Left cardiac atrium (tissue), 4 donors: ENCODE results near the gene ZBTB24. TPM values are rescaled to one million over a fixed set of nuclear protein-coding genes. Genes with fewer than 3 reads are reported as not detected.
"Not testable (repeated sequence)": the region's sequence is repeated elsewhere in the genome, so short reads cannot be mapped to it uniquely, and the experiment has no call there.

ENCODE experiments used
- ATAC-seq, 2 donors: fragments of 200-7000 bp; cut with Tn5 transposase; one replicate each; pipeline ENCODE4 v1.9.1; 2020; ENCODE audit warnings: mild to moderate bottlenecking in 2 of 2, moderate library complexity in 2 of 2
- DNase-seq: peaks from one replicate; pipeline ENCODE4 v3.0.0-alpha.2; 2020
- intact Hi-C, 2 donors: fragments of 100-400 bp; cut with DNase I; formaldehyde crosslinking; loops; one replicate each; pipeline versions ENCODE4 v1.14.1 to v1.15.1; 2022 to 2023
- total RNA-seq, 2 donors: library from RNA; stranded (reverse); fragmentation: NEBNext Ultra II Directional; extraction: Animal tissue kit (Norgen Biotek cat#: 25700); gene quantifications; one replicate each; pipeline ENCODE4 v1.2.1, GENCODE V29; 2021
- donor health status: DM: no; HTN: yes; CAD: no.
- donor health status: DM: no; HTN: yes; CAD: no; lungs with severe emphysema.
- donor health status: DM: yes; HTN: yes; CAD: no.
- donor health status: Dilated cardiomyopathy.

The ZBTB24 gene
- total RNA-seq, 2 donors from 2014 or later, result 3.3 to 3.9 TPM

DNA sequence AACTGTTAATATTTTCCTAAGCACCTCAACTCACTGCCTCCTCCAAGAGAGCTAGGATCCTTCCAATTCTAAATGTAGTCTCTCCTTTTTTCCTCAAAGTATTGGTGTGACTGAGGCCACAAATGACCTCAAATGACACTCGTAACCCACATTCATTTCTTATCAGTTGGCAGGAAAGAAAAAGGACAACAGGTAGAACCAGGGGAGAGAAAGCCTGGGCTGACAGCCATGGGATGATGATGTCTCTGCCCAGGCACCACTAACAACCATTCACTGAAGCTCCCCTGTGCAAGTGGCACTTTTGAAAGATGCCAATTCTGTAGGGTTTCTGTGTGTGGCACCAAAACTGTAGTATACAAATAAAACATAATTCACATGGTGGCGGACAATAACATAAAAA is 7.4 kb downstream of the ZBTB24 start:
- no peak for DNase-seq
- intact Hi-C loops, result no loop called here
- no peak for ATAC-seq

DNA sequence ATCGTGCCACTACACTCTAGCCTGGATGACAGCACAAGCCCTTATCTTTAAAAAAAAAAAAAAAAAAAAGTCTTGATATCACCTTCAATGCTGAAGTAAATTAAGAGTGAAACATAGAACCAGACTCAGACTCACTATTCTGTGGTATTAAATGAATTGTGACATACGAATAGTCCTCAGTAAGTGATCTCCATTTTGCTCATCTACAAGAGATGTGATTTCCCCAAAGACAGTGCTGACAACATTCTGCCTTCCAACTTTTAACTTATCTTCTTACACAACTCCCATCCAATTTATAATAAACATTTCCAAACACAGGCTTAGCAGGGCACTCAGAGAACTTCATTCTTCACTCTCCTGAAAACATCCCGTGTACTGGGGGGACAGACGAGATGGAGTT is 8.0 kb downstream of the ZBTB24 start:
- intact Hi-C loops, result no loop called here
- ATAC-seq (no peak), DNase-seq (no peak)

DNA sequence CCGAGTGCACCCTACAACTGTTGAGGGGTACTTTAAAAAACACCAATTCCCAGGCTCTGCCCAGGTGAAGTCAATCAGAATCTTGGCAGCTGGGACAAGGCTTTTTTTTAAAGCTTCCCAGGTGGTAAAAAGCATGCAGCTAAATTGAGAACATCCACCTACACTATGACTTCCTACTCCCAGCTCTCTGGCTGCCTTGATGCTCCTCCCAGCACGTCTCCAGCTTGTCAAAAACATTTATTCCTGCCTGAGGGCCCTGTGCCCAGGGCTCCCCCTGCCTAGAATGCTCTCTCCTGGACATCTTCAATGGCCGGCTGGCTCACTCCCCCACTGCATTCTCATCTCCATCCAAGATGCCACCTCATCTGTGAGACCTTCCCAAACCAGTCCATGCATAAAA is 9.9 kb downstream of the ZBTB24 start:
- DNase-seq, result no peak
- intact Hi-C loops, result no loop called here
- no peak for ATAC-seq

DNA sequence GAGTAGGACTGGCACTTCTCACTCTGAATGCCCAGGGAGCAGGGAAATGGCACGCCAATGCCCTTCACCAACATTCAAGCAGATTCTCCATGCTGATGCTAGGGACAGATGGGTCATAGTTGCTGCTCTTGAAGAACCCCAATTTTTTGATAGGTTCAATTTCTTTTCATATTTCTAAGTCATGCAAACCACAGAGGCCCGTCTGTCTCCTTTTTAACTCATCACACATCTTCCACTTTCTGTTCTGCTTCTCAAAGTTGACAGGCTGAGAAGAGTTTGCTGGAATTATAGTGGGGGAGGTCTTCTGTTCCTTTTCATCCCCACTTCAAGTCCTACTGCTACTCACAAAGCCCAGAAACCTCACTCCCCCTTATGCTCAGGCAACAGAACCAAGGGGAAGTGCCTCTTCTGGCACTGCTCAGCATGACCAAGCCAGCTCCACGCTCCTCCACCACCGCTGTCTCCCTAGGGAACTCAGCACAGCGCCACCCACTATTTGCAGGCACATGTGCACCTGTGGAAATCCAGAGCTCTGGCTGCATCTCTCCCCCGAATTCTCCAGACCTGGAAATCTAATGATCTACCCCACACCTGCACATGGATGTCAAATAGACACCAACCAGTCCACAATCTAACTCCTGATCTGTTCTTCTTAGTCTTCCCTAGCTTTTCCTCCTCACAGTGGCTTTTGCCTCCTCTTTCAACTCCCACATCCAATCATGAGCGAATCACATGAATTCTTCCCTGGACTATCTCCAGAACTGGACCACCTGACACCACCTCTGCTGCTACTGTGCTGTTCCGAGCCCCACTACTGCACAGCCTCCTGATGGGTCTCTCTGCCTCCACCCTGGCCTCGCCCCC is 10.7 kb downstream of the ZBTB24 start:
- ATAC-seq (no peak), DNase-seq (no peak)
- intact Hi-C loops, result no loop called here

DNA sequence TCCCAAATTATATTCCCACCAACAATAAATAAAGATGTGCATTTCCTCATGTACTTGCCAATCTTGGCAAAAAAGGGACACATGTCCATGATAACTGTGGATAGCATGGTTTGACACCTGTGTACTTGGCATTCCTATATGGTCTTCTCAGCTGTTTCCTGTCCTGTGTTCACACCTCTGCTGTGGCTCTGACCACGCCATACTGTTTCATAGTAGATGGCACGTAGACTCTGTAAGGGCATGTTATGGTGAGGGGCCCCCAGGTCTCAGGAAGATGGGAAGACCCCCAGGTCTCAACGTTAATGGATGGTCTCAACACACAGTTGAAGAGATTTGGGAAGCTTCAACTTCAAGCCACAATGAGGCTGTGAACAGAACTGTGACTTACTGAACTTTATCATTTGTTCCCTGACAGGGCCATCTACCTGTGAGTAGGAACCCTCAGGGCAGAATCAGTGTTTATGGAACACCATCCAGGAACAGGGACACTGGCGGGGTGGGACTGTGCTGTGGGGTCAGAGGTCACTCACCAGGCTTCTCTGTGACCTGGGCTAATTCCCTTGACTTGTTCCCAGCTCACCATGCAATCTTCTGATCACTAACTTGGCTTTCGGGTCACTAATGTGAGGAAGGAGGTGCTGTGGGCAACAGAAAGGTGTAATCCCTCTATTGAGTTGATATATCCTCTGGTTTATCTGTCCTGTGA is 11.8 kb downstream of the ZBTB24 start:
- DNase-seq (no peak), ATAC-seq (no peak)
- intact Hi-C loops, result no loop called here

DNA sequence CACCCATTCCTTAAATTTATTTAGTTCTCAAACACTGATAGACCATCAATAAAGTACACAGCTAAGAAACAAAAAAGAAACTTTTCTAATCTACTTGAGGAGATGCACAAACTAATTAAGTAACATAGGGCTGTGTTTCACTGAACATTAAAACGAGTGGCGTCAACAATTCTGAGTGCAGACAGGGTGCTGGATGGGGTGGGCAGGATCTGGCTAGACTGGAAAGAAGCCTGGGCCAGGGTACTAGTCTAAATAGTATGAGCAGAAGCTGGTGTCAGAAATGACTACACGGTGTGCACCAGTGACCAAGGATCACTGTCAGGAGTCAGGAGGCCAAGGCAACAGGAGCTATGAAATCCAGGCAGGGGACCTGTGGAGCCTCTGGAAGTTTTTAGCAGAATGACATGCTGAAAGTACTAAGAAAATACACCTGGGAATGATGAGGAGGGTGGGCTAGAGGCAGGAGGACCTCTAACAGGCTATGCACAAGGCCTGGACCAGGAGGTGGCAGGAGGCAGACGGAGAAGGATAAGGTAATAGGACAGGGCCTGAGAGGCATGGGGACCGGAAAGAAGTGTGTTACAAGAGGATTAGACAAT is 13.3 kb downstream of the ZBTB24 start:
- DNase-seq (no peak), ATAC-seq (no peak)
- intact Hi-C loops, result no loop called here

DNA sequence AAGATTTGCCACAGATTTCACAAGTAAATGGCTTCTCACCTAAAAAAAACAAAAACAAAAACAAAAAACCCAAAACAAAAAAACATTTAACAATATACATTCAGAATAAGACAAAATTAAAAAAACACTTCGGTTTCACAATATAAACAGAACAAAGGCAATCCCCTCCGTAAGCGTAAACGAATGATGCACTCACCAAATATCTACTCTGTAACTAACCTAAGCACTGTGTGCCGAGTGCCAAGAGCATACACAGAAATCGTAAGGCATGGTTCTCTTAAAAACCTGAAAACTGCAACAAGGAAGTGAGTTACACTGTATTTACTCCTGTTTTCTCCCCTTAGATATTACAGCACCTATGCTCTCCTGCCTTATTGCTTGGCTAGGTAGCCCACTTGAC is 15.3 kb downstream of the ZBTB24 start:
- intact Hi-C loops, result no loop called here
- no peak for DNase-seq
- ATAC-seq, result no peak

DNA sequence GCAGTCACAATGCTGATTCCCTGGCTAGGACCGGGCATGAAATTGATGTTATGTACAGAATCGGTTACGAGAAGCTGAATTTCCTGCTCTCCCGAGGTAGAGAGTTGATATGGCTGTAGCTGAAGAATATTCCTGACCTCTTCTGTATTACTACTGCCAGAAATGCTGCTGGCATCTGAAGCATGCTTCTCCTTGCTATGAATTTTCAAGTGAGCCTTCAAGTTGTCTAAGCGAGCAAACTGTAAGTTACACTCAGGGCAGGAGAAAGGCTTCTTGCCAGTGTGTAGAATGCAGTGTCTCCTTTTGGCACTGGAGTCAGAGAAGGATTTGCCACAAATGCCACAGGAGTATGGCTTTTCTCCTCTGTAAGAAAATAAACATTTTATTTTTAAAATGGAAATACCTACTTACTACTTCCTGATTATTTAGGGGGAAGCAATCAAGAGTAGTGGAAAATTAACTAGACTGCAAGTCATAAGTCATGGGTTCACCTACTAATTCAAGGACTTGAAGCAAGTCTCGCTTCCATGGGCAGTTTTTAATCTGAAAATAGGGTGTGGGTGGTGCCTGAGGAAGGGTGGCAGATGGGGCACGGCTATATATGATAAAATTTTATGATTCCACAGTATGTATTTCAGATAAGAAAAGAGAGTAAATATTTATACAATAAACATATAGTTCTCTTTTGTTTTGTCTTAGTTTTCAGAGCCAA is 16.7 kb downstream of the ZBTB24 start:
- no peak for ATAC-seq
- intact Hi-C loops, result no loop called here
- no peak for DNase-seq

DNA sequence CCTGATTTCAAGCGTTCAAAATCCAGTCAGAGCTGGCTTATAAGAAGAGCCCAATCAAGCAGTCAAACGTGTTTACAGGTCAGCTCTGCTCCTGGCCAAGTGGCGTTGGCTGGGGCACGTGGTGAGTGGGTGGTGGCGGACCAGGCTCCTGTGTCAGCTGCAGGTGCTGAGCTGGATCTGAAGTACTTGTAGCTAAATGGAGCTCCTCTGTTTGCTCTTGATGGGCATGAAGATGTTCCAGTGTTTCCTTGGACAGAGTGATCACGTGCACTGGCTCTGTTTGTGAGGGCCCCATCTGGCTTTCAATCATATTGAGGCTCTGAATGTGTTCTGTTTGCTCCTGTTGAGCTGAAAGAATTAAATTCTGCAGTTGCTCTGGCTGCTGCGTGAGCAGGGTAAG is 17.2 kb downstream of the ZBTB24 start:
- peak; percentile 47 to 53 for ATAC-seq
- intact Hi-C loops, result no loop called here
- no peak for DNase-seq

DNA sequence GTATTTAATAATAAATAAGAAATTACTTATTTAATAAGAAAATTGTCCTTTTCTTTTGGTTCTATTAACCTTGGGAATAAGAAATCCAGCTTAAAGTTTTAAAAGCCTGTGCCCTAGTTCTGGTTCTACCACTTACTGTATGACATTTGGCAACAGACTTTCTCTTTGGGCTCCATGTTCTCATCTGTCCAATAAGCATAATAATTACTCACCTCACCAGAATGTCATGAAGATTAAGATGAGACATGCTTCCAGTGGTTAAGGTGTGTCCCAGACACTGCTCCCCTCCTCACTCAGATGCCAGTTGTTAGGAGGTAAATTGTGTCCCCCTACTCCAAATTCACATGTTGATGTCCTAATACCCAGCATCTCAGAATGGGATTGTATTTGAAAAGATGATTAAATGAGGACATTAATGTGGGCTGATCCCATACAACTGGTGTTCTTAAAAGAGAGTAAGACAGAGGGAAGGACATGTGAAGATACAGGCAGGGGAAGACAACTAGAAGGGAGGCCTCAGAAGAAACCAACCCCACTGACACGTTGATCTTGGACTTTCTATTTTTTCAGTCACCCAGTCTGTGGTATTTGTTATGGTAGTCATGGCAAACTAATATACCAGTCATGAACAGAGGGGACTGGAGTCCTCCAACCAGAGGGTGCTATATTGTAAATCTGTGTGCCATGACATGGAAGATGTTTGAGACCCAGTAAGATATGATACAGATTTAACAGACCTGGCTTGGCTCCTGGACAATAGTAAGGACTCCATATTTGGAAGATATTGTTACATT is 21.1 kb downstream of the ZBTB24 start:
- no peak for DNase-seq
- no peak for ATAC-seq
- intact Hi-C loops, result no loop called here

DNA sequence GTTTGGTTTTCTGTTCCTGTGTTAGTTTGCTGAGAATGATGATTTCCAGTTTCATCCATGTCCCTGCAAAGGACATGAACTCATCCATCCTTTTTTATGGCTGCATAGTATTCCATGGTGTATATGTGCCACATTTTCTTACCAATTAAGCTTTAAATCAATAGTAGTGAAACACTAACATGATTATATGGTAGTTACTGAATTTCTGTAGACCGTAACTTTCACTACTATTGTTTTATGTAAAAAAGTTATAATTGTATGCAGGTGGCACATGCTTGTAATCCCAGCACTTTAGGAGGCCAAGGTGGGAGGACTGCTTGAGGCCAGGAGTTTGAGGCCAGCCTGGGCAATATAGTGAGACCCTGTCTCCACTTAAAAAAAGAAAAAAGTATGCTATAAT is 21.8 kb downstream of the ZBTB24 start:
- ATAC-seq, intact Hi-C loops, DNase-seq: not testable (repeated sequence)

DNA sequence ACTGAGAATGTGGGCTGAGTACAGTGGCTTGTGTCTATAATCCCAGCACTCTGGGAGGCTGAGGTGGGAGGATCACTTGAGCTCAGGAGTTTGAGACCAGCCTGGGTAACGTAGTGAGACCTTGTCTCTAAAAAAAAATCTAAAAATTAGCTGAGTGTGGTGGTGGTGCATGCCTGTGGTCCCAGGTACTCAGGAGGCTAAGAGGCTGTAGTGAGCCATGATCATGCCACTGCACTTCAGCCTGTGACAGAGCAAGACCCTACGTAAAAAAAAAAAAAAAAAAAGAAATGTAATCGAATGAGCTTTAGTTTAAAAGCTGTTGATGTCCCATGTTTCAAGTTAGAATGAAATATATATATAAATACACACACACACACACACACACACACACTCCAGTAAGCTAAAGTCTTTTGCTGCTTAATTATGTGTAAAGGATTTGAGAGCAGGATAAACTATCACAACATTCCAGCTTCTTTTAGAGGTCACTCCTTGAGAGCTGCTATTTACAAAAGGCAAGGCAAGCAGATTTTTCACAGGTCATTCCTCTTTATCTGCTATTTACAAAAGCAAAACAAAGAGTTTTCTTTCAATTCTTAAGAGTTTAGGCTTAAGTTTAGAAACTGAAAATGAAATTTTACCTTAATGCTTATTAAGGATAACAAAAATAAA is 22.7 kb downstream of the ZBTB24 start:
- no peak for DNase-seq
- no peak for ATAC-seq
- intact Hi-C loops, result no loop called here

DNA sequence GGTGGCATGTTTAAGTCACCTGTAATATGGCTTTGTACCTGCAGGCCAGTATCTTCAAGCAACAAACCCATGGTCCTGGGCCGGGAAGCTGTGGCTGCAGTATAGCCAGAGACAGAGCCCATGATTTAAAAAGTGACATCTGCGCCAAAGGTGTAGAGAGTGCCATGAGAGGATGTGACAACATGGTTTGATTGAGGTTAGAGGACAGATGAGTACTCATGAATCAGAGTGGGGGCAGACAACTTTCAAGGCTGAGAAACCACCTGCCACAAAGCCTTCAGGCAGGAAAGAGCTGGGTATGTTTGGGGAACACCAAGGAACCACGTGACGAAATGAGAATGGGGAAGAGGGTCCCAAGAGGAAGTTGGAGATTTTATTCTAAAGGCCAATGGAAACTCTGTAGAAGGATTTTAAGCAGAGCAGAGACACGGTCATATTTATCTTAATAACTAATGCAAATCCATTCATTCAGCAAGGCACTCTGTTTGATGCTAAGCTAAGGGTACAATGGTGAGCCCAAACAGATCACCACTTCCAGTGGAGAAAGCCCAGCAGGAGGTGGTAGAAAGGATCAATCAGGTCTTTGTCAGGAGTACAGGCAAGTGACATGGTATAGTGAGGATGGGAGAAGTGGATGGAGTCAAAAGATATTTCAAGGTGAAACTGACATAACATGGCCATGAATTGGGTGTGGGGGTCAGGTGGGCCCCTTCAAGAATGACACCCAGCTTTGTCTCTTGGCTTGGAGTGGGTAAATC is 24.1 kb downstream of the ZBTB24 start:
- no peak for DNase-seq
- intact Hi-C loops, result no loop called here

DNA sequence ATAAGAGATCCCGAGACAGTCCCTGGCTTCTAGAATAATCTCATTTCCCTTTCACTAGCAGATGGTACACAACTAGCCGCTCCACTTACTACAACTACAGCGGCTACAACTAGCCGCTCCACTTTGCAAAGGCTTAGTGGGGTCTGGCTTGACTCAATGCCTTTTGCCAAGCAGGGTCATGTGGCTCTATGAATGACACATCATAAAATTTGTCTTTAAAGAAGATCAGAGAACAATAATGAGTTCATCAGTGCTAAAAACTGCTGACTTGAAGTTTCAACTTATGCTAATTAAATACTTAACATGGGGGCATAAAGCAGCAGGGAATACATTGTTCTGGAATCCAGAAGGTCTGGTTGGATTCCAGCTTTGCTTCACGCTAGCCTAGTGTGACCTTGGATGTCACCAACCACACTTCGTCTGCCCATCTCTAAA is 25.4 kb downstream of the ZBTB24 start:
- DNase-seq (no peak), ATAC-seq (no peak)

More for the DNA sequence above, 24.1 kb downstream of the ZBTB24 start:
- no peak for ATAC-seq

DNA sequence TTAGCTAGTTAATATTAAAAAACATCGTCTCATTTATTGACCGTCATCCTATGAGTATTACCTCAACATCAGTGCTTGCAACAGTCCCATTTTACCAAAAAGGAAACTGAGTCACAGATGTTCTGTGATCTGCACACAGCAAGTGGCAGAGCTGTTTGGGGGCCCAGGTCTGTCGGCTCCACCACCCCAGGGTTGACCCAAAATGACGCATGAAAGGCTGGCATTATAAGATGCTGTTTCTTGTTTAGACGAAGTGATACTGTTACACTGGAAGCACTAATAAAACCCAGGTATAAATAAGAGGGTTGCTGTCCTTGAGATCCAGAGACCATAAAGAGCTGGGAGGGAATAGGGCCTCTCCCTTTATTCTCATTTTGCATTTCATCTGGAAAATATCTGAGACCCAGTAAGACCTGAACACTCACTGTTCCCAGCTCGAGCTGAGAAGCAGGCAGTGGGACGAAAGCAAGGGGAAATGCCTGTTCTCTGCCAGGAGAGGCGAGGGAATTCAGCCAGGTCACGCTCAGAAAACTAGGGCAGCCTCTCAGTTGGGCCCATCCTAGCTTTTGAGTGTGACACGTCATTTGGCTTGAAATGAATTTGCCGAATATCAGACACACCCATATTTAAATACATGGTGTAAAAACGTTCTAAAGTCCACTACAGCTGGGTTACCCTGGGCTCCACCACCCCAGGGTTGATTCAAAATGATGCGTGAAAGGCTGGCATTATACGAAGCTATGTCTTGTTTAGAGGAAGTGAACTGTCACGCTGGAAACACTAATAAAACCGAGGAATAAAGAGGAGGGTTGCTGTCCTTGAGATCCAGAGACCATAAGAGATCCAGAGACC is 26.1 kb downstream of the ZBTB24 start:
- ATAC-seq, result peak; percentile 17 to 19
- intact Hi-C loops, result no loop called here
- peak; percentile 76 for DNase-seq

More for the DNA sequence above, 25.4 kb downstream of the ZBTB24 start:
- intact Hi-C loops, result no loop called here

DNA sequence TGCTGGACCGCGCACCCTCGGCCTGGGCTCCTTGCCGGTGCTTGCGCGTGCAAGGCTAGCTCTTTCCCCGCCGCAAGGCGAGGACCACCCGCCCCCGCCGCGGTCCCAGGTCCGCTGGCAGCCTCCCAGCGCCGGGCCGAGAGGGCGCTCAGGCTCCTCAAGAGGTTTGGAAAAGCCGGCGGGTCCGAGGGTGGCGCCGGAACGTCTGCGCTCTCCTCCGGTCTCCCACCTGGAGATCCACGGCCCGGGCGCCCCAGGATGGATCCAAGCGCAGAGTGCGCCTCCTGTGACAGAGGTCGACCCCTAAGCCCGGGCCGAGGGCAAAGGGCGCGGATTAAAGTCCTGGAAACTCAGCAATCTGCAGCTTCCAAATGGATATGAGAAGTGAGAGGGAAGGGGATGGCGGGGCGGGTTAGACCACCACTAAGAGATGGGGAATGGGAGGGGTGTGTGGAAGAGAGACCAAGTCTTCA is 26.9 kb downstream of the ZBTB24 start:
- intact Hi-C loops, result no loop called here
- DNase-seq, result peak; percentile 51
- ATAC-seq, result peak in 1 of 2 donors; percentile 15
